NCI-H1417 (cell line): ENCODE measurements around the gene DRD4.

ENCODE experiments used
- DNase-seq, 3 experiments: peaks; one replicate each; lab custom pipeline; 2025; lab: John Stamatoyannopoulos, UW

DRD4 gene

DNA sequence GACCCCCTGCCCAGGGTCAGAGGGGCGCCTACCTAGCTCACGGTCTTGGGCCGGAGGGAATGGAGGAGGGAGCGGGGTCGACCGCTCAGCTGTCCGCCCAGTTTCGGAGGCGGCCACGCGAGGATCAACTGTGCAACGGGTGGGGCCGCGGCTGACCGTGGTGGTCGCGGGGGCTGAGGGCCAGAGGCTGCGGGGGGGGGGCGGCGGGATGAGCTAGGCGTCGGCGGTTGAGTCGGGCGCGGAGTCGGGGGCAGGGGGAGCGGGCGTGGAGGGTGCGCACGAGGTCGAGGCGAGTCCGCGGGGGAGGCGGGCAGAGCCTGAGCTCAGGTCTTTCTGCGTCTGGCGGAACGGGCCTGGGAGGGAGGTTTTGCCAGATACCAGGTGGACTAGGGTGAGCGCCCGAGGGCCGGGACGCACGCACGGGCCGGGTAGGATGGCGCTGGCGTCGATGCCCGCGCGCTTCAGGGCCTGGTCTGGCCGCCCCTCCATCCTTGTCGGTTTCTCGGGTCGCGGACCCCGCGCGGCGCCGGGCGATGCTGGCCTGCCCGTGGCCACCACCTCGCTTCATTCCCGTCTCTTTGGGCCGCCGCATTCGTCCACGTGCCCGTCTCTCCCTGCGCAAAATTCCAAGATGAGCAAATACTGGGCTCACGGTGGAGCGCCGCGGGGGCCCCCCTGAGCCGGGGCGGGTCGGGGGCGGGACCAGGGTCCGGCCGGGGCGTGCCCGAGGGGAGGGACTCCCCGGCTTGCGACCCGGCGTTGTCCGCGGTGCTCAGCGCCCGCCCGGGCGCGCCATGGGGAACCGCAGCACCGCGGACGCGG lies at the start of gene DRD4:
Gene DRD4 (plus strand): TSS at position 759 of the 822 bp plus-strand sequence. CDS start 36 bp downstream, at position 795.
- no peak for DNase-seq

- no peak for DNase-seq
Measured at GRCh38 chr11:587546-587945, 49.5 kb upstream of the DRD4 start.

DNA sequence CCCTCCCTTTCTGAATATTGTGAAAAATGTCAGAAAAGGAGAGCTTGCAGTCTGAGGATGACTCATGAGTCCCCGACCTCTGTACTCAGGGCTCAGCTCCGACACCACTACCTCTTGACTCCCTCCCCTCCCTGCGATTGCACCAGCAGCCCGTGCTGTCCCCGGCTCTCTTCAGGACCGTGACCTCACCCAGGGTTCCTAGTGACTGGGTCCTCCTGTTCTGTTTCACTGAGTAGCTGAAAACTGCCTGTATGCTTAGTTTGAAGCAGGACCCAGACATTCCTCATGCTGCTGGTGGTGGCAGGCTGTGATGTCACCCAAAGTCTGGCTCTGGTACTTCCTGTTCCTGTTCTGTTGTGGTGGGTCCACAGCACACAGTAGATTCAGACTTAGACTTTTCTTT lies 49.1 kb upstream of the DRD4 start:
- no peak for DNase-seq

GRCh38 chr11:589798-590197 lies 47.3 kb upstream of the DRD4 start:
- DNase-seq, result no peak

DNA sequence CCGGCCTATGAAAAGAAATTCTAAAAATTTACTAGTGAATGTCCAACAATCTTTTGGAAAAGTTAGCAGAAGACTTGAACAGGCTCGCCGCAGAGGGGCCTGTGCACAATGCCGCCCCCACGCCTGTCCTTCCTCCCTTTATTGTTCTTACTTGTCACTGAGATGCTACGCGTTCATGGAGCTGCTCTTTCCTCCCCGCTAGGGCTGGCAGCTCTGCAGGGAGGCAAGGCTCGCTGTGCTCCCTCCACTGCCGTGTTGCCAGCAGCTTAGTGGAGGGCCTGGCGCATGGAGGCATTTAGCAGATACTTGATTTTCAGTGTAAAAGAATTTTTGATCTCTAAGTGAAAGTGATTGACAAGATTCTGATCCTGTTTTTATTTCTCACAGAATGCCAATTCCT lies 46.1 kb upstream of the DRD4 start:
- DNase-seq, result no peak

- DNase-seq, result no peak
Measured at GRCh38 chr11:592501-592900, 44.6 kb upstream of the DRD4 start.

GRCh38 chr11:592918-593317 lies 44.2 kb upstream of the DRD4 start:
- no peak for DNase-seq

- DNase-seq, result no peak
Measured at GRCh38 chr11:593347-593746, 43.7 kb upstream of the DRD4 start.

- DNase-seq, result no peak
Measured at GRCh38 chr11:595400-595799, 41.7 kb upstream of the DRD4 start.

DNA sequence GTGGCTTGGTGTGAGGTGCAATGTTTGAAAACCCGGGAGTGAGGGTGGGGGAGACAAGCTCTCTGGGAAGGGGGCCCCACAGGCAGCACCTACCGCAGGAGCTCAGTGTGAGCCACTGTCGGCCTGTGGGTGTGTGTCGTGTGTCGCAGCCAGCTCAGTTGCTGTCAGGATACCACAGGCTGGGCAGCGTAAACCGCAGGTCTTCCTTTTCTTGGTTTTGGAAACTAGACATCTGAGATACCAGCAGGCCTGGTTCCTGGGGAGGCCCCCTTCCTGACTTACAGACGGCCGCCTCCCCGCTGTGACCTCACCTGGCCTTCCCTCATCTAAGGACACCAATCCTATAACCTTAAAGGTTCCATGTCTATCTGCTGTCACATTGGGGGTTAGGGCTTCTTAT lies 40.7 kb upstream of the DRD4 start:
- DNase-seq, result no peak

DNA sequence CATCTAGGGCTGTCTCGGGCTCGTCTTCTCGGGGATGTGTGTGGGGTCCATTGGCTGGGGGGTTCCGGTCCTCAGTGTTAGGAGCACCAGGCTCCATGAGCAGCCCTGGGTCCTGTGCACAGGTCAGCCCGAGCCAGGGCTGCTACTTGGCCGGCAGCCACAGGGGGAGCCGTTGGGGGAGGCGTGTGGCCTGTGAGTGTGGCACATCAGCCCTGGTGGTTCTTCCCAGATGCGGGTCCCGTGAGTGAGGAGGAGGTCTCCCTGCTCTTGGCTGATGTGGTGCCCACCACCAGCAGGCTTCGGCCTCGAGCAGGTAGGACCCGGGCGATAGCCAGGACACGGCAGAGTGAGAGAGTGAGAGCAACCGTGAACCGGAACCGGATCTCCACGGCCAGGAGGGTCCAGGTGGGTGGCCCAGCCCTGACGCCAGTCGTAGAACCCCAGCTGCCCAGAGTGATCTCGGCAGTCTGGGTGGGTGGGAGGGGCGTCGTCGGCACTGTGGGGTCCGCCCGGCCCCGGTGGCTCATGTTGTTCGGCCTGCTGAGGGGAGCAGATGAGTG lies 39.8 kb upstream of the DRD4 start:
- no peak for DNase-seq

DNA sequence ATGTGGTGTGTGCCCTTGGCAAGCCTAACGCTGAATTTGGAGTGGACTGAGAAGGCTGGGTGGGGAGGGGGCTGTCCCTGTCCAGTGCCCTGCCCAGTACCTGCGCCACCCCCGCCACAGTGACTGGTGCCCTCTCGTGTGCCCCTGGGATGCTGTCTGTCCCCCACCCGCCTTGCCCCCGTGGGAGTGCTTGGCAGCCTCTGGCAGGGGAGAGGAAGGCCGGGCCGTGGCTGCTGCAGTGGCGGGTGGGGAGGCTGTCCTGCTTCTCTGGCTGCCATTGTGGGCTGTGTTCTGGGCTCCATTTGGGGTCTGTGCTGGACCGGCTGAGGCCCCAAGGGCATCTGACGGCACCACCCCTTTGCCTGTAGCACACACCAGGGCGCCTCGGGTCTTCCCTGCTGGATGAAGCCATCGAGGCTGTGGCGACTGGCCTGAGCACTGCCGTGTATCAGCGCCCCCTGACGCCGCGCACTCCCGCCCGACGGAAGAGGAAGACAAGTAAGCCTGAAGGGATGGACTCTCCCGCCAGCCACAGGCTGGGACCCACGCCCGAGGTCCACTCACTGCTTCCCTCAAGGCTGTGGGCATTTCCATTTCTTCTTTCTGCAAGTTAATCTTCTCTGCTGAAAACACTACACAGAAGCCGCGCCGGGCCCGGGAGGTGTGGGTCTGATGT lies 38.9 kb upstream of the DRD4 start:
- no peak for DNase-seq

- DNase-seq, result no peak
Measured at GRCh38 chr11:601573-602245, 35.4 kb upstream of the DRD4 start.

GRCh38 chr11:603154-603553 lies 33.9 kb upstream of the DRD4 start:
- DNase-seq, result no peak

GRCh38 chr11:605286-606129 lies 31.6 kb upstream of the DRD4 start:
- DNase-seq, result no peak

GRCh38 chr11:606245-606644 lies 30.8 kb upstream of the DRD4 start:
- peak in 2 of 3 experiments; percentile 34 to 55 for DNase-seq

GRCh38 chr11:607020-607780 lies 29.9 kb upstream of the DRD4 start:
- no peak for DNase-seq

GRCh38 chr11:607971-608659 lies 29.0 kb upstream of the DRD4 start:
- no peak for DNase-seq

GRCh38 chr11:608791-609251 lies 28.2 kb upstream of the DRD4 start:
- no peak for DNase-seq

DNA sequence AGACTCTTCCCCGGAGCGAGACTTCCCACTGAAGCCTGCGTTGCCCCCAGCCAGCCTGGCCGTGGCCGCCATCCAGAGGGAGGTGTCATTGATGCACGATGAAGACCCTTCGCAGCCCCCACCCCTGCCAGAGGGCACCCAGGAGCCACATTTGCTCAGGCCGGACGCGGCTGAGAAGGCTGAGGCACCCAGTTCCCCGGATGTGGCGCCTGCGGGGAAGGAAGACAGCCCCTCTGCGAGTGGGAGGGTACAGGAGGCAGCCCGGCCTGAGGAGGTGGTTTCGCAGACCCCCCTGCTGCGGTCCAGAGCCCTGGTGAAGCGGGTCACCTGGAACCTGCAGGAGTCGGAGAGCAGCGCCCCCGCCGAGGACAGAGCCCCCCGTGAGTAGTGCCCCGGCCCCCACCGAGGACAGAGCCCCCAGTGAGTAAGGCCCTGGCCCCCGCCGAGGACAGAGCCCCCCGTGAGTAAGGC lies 27.7 kb upstream of the DRD4 start:
- no peak for DNase-seq
